ENCODE data around the gene STX8.

The STX8 gene

GRCh38 chr17:9225305-9226101 is 350.1 kb downstream of the STX8 start:
- DNase-seq: no peak

GRCh38 chr17:9224485-9224884 is 351.1 kb downstream of the STX8 start:
- DNase-seq: no peak

GRCh38 chr17:9223531-9223930 is 352.1 kb downstream of the STX8 start:
- DNase-seq: no peak

GRCh38 chr17:9221922-9222180 is 353.8 kb downstream of the STX8 start:
- DNase-seq: no peak

DNA sequence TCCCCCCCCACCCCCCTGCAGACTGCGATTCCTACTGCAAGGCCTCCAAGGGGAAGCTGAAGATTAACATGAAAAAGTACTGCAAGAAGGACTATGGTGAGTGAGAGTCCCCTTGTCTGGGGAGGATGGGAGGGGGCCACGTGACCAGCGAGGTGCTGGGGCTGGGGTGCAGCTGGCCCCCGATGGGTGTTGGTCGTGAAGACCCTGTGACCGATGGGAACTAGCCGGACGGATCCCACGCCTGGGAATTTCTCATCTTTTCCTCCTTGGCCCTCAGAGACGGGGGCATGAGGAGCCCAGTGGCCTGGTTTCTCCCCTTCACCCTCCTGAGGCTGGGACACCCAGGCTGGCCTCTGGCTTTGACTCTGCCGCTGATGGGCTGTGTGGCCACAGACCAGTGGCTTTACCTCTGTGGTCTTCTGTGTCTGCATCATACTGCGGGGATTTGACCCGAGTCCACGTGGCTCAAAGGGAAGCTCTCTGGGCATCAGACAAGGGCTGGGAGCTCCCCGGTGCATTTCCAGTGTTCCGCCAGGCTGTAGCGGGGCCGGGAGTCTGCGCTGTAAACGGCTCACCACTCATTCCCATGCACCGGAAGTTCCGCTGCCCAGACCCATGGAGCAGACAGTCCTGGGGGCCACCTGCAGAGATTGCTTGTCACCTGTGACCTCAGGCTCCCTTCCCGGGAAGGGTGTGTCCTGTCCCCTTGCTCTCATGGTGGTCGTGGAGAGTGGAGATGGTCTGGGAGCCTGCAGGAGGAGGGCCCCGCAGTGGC is 354.3 kb downstream of the STX8 start:
- DNase-seq: no peak

- DNase-seq: no peak
Measured at GRCh38 chr17:9220398-9221146, 355.0 kb downstream of the STX8 start.

- DNase-seq: no peak
Measured at GRCh38 chr17:9219631-9220397, 355.8 kb downstream of the STX8 start.

GRCh38 chr17:9218911-9219310 is 356.7 kb downstream of the STX8 start:
- DNase-seq: no peak

DNA sequence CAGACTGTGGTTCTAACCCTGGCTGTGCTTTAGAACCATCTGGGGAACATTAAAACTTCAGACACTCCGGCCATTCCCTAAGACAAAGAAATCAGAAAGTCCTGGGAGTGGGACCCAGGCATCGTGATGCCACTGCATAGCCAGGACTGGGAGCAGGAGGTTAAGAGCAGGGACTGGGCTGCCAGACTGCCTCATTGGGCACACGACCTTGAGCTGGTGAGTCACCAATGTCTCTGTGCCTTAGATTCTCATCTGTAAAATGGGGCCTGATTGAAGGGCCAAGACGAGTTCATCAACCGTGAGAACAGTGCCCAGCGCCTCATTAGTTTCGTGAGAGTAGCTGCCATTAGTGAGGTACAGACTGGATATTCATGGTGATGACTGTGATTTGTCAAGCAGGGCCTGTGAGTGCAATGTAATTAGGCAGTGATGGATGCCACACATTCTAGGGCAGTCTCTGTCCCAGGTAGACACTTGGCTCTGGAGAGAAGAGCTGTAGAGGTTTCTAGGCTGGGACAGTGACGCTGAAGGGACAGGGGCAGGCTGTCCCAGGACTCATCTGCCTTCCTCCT is 357.5 kb downstream of the STX8 start:
- no peak for DNase-seq

GRCh38 chr17:9217151-9218056 is 358.2 kb downstream of the STX8 start:
- no peak for DNase-seq

DNA sequence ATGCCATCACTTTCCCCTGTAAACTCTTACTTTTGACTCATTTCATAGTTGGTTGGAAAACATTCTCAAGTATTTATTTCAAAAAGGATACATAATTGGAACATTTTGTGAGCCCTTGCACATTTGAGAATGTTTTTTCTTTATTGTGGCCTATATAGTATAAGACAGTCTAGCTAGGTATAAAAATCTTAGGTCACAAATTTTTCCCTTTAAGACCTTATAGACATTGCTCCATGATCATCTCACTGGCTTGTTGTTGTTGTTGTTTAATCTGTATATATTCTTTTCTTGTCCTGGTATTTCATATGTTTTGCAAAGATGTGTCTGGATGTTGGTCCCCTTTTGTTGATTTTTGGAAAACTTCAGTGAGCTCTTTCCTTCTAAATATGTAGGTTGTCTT is 360.2 kb downstream of the STX8 start:
- DNase-seq: no peak

- DNase-seq: peak in 1 of 4 experiments; percentile 0
Measured at GRCh38 chr17:9213303-9213640, 362.3 kb downstream of the STX8 start.

- DNase-seq: peak in 1 of 4 experiments; percentile 0
Measured at GRCh38 chr17:9212376-9213302, 363.0 kb downstream of the STX8 start.

- peak in 1 of 4 experiments; percentile 0 for DNase-seq
Measured at GRCh38 chr17:9211133-9211765, 364.4 kb downstream of the STX8 start.

DNA sequence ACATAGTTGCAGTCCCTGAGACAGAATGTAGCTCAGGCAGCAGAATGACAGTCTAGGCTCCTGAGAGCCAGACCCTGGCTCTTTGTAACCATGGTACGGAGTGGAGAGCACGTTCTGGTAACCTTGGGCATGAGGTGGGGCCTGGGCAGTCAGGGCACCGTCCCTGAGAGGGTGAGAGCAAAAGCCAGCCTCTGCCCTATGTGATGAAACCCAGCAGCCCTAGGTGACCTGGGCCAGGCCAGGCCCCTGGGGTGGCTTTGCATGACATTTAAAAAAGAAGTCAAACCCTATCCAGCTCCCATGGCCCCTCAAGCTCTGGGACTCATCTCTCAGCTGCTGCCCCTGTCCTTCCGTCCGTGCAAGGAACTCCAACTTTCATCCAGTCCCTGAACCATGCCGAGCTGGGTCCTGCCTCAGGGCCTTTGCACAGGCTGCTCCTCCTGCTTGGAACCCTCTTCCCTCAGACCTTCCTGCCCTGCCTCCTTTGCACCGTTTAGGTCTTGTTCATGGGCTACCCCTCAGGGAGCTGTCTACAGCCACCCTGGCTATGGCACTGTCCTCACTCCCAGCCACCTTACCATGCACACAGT is 365.7 kb downstream of the STX8 start:
- peak in 1 of 4 experiments; percentile 0 for DNase-seq

GRCh38 chr17:9209347-9209746 is 366.3 kb downstream of the STX8 start:
- DNase-seq: peak in 1 of 4 experiments; percentile 0

GRCh38 chr17:9208381-9209105 is 367.1 kb downstream of the STX8 start:
- DNase-seq: peak in 1 of 4 experiments; percentile 1

DNA sequence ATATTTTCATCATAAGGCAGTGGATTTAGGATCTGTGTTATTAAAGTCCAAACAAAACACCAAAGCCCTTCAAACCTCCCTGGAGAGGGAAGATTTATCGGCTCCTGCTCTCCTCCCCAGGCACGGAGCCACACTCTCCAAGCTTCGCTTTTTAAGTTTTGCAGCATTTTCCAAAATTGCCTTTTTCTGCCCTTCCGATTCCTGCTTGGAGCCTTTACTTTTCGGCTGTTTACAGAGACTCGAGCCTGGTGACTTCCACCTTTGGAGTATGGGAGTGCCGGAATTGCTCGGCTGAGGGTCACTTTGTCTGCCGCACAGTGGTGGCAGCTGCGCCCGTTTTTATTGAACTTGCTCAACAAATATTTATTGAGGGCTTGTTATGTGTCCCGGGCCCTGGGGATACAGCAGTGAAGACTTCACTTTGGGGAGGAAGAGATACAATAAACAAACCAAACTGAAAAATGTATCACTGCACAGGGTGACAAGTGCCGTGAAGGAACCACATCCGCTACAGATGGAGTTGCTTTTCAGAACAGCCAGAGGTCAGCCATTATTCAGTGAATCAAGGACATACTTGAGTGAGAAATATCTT is 368.8 kb downstream of the STX8 start:
- peak in 1 of 4 experiments; percentile 0 for DNase-seq
